HL-60/S4 (cell line): ENCODE results near the gene RFX2.
"Not testable (repeated sequence)": the region's sequence is repeated elsewhere in the genome, so short reads cannot be mapped to it uniquely, and the experiment has no call there.

Experiments used
- in situ Hi-C: fragments of 300-500 bp; cut with MboI; formaldehyde crosslinking; loops from 2 replicates; pipeline ENCODE4 v1.14.3; 2022; ENCODE audit warnings: low sequenced_read_pairs

The RFX2 gene

DNA sequence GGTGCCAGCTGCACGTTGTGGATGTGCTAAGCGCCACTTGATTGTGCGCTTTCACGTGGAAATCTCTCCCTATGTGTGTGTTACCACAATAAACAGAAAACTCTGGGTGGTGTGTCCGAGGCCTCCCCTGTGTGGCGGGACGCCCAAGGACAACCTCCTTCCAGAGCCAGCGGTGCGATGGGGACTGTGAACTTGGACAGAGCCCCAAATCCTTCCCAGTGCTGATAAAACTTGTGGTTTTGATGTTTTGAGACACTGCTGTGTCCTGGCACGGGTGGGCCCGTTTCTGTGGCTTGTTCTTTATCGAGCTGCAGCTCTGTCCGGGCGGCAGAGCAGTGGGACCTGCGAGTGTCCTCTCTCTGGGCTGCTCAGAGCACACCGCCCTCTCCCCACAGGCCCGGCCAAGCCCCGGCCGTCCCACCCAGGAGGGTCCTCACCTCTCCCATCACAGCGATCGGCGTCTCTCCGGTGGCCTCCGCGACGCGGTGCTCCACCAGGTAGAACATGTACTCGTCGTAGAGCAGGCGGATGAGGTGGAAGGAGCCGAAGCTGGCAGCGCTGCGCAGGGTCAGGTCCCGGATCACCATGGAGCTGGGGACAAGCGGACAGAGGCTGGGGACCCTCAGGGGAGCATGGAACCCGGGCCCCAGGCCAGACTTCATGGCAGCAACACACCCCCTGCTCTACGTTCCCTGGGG, 113.5 kb downstream of the RFX2 start:
- in situ Hi-C loops = no loop called here

DNA sequence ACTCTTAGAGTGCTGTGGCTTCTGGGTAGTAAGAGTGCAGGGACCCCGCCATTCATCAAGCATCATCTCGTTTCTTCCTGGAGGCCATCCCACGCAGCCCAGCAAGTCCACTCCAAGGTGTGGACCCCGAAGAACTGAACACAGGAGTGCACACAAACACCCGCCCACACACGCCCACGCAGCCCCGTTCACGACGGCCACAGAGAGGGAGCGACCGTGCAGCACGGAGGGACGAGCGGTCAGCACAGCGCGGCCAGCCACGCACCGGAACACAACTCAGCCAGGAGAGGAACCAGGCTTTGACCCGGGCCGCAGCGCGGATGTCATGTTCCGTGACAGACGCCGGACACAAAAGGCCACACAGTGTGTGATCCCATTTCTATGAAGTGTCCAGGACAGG, 114.2 kb downstream of the RFX2 start:
- in situ Hi-C loops = no loop called here

DNA sequence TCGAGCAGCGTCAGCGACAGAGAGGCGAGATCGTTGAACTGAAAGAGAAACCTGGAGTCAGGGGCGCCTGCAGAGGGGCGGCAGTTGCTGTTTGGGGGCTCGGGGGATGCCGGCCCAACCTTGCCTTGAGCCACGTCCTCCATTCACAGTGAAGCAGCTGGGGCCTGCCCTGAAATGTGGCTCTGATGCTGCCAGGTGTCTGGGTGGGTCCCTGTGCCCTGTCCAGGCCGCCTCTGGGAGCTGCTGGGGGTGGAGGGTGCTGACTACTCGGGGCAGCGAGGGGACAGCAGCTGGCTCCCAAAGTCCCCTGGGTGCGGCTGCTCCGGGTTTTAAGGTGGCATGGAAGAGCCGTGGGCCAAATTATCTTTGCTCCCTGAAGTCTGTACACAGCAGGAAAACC, 114.7 kb downstream of the RFX2 start:
- in situ Hi-C loops = no loop called here

- in situ Hi-C loops = no loop called here
Observed at GRCh38 chr19:5994405-5995165, 115.7 kb downstream of the RFX2 start.

DNA sequence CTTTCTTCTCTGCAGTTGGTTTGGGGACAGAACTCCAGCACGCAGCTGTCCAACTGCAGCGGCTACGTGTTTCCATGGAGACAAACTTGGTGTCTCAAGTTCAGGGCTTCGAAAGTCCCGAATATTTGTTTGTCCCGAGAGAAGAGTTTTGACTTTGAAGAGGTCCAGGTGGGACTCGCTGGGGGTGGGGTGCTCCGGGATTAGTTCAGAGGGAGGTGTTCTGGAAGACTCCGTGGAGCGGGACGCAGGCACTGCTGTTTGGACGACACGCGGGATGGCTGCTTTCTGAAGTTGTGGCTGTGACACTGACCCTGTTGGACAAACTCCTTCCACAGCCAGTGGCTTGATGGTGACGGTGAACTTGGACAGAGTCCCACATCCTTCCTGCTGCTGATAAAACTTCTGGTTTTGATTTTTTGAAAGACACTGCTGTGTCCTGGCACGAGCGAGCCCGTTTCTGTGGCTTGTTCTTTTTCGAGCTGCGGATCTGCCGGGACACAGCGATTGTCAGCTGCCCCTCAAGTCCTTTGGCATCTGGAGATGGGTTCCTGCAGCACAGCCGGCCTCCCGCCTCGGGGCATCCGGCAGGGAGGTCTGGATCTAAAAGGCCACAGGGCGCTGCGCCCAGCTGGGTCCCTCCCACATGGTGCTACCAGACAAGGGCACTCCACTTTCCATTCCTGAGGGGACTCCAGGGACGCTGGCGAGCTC, 116.5 kb downstream of the RFX2 start:
- in situ Hi-C loops = no loop called here

- in situ Hi-C loops = no loop called here
Observed at GRCh38 chr19:5993201-5993600, 117.1 kb downstream of the RFX2 start.

- in situ Hi-C loops = no loop called here
Observed at GRCh38 chr19:5992756-5993155, 117.5 kb downstream of the RFX2 start.

DNA sequence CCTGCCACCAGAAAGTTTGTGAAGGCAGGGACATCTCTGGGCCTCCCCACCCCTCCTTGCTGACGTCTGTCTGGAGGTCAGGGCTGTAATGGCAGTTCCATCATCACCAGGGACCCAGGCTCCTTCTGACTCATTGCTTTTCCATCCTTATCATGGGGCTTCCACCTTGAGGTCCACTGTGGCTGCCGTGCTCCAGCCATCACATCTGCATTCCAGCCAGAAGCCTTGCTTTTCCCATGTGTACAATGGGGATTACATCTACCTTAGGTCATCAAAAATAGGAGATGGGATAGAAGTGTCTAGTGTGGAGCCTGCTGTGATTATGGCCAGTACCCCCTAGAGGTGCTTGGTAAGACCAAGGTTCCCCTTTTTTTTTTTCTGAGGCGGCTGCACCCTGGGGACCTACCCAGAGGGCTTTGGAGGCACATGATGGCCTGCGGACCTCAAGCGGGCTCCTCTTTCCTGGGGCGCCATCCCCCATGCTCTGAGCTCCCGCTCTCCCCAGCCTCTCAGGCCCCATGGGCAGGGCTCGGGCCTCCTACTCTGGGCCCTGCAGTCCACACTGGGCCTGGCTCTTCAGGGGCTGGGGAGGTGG, 119.0 kb downstream of the RFX2 start:
- in situ Hi-C loops = no loop called here

- in situ Hi-C loops = no loop called here
Observed at GRCh38 chr19:5990289-5990797, 120.0 kb downstream of the RFX2 start.

DNA sequence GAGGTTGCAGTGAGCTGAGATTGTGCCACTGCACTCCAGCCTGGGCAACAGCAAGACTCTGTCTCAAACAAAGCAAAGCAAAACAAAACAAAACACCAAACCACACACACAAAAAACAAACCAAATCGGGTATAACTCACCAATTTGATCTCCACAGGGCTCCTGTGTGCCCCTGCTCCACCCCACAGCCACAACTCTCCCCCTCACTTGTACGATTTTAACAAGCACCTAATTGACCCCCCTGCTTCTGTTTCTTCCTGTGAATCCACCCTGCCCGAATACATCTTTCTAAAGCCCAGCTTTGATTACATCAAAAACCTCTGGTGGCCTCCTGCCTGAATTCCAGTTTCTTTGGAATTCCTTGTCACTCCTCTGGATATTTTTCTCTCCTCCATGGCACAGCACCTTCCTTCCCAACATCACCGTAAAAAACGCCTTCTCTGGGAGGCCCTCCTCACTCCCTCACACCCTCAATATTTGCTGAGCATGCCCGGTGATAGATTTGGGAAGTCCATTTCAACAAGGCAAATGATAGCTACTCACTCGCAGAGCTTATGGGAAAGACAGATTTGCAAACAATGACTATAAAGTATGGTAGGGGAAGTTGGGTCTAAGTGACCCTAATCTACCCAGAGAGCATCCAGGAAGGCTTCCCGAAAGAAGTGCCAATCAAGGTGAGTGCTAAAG, 120.8 kb downstream of the RFX2 start:
- in situ Hi-C loops = no loop called here

GRCh38 chr19:5988517-5989387, 121.5 kb downstream of the RFX2 start:
- in situ Hi-C loops = no loop called here

DNA sequence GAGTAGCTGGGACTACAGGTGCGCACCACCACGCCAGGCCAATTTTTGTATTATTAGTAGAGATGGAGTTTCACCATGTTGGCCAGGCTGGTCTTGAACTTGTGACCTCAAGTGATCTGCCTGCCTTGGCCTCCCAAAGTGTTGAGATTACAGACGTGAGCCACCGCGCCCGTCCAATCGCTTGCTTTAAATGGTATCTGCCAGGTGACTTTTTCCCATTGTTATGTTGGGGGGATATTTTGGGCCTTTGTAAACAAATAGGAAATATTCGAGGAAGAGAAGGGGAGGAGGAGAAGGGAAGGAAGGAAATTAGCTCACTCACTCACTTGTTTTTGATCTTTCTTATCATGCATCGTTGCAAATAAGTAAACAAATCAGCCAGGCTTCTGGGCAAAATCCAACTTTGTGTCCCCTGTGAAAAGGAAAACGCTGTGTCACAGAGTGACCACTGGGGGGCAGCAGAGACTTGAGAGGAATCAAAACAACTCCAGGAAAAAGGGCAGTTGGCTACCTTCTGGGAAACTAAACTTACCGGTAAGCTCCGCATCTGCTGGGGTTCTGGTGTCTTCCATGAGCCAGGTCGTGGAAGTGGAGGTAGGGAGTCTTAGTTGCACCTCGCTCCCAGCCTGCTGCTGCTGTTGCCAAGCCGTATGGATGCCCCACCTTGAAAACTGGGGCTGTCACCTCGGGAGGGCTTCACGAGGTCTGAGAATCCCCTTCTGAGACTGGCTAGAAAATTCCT, 123.1 kb downstream of the RFX2 start:
- in situ Hi-C loops = no loop called here

DNA sequence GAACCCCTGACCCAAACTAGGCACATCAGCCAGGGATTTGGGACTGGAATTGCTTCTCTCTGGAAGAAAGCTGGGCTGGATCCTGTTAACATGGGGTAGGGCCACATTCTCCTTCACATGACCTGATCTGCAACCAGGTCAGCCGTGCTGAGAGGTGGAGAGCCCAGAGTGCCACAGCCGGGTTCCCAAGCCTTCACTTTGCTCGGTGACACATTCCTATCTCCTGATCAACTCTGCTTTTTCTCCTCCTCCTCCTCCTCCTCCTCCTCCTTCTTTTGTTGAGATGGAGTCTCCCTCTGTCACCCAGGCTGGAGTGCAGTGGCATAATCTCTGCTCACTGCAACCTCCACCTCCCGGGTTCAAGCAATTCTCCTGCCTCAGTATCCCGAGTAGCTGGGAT, 124.5 kb downstream of the RFX2 start:
- in situ Hi-C loops = not testable (repeated sequence)

- in situ Hi-C loops = no loop called here
Observed at GRCh38 chr19:5985098-5985783, 125.1 kb downstream of the RFX2 start.

- in situ Hi-C loops = no loop called here
Observed at GRCh38 chr19:5984600-5984999, 125.7 kb downstream of the RFX2 start.

- in situ Hi-C loops = no loop called here
Observed at GRCh38 chr19:5983367-5983955, 126.8 kb downstream of the RFX2 start.

GRCh38 chr19:5978606-5979552, 131.4 kb downstream of the RFX2 start:
- in situ Hi-C loops = no loop called here
